EL (cell line): Measurements from ENCODE around the gene DOCK10.

Source experiments
- DNase-seq: peaks from one replicate; pipeline ENCODE4 v3.0.0-alpha.2; 2016

Gene DOCK10

DNA sequence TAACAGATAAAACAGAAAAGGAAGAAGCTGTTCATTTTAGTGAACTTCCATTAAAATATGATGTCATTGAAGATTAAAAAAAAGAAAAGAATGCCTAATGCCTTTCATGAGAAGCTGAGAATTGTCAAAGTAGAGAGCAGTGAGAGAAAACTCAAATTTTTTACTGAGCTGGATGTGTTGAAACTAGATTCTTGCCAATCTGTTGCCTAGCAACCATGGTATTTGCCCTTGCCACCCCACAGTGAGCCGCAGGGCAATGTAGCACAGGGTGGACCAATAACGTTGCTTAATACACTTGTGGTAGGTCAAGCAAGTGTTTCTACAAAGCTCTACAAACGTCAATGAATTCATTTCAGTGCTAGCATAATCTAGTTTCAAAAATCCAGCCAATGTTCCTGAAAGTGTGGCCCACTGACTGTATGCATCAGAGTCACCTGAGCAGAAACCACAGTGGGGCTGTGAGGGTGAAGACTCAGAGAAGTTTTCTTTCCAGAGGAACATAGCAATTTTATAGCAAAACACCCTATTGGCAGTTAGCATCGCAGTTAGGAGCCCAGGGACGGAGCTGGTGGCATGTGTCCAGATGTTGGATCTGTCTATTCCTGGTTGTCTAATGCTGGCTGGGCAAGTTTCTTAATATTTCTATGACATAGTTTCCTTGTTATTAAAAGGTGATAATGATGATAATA lies 132.2 kb downstream of the DOCK10 start:
- peak; percentile 76 for DNase-seq

GRCh38 chr2:224908818-224909217 lies 133.4 kb downstream of the DOCK10 start:
- DNase-seq, result no peak

DNA sequence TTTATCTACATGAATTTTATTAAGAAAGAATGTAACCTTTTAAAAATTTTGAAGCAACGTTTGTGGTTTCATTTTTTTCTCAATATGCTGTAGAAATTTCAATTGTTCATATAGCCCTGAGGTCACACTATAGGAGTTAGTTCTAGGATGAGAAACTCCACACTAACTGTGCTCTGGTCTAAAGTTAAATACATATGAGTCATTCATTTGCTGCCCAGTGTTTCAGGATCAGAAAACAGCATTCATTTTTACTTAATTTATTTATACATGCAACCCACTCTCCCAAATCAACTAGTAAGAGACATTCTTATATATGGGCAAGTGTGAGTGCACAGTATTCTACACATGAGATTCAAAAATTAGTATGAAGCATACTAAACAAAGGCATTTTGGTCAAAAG lies 137.9 kb downstream of the DOCK10 start:
- DNase-seq, result peak; percentile 43

DNA sequence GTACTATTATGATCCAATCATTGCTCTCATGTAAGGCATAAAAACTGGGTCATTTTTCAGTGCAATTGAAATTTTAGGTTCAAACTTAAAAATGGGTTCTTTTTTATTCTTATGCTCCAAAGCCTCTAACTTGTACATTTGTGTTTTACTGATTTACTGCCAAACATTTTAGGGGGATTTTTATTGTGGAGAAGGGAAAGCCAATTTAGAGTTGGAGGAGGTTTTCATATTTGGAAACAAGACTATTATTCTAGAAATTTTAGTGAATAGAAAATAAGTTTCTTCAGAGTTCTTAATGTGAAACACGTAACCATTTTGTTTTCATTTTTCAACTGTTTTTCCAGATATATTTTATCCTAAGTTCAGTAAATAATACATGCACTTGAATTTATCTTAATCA lies 138.6 kb downstream of the DOCK10 start:
- DNase-seq, result no peak

GRCh38 chr2:224901121-224901676 lies 141.1 kb downstream of the DOCK10 start:
- no peak for DNase-seq

DNA sequence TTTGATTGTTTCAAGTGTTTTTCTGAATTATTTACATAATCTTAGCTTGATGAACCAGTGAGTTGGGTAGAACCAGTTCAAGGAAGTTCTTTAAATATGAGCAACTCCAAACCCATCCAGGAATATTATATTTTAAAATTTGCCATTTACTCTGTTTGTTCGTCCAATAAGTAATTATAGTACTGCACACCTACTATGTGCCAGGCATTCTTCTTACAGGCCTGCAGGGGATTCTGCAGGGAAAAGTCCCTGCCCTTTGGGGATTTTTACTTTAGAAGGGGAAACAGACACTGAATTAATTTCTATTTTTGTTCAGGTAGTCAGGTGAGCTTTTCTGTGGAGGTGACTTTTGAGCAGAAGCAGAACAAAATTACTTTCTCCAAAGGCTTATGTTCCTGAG lies 146.9 kb downstream of the DOCK10 start:
- no peak for DNase-seq

GRCh38 chr2:224894356-224894755 lies 147.9 kb downstream of the DOCK10 start:
- no peak for DNase-seq

DNA sequence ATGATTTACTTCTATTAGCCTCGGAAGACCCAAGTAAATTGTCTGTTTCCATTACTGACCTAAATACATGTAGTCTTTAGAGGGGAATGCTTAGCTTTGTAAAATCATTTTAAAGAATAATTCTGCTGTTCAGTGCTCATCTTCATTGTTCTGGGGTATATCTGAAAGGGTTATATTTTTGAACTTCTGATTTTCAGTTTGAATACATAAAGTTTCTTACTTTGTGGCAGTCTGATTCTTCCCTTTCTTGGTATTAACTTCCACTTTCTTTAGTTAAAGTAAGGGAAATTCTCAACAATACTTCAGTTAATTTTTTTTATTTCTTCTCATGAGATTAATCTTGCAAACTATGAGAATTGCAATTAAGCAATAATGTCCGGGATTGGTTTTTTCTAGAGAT lies 148.4 kb downstream of the DOCK10 start:
- DNase-seq, result no peak

DNA sequence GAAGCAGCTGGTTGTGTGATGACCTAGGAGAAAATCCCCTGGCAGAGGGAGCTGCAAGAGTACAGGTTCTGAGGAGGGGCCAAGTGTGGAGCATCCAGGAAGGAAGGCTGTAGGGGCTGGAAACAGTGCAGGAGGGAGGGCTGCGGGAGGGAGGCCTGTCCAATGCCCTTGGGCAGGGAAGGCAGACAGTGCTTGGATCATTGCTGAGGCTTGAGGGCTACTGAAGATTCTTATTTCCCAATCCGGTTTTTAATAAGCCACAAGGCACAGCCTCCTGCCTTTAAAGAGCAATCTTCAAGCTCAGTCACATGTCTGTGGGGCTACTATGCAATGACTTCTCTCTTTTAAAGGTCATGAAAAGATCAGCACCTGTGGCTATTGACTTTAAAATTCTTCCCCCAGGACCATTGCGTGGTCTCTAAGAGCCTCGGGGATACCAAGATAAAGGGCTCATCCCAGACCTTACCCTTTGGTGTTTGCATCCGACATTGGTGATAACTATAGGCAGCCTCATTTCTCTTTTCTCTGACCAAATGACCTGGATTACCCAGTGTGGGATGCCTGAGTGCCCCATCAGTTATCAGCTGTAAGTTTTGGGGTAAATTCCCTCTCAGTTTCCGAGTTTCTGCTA lies 149.6 kb downstream of the DOCK10 start:
- DNase-seq, result no peak

- no peak for DNase-seq
Measured at GRCh38 chr2:224890372-224890771, 151.9 kb downstream of the DOCK10 start.

DNA sequence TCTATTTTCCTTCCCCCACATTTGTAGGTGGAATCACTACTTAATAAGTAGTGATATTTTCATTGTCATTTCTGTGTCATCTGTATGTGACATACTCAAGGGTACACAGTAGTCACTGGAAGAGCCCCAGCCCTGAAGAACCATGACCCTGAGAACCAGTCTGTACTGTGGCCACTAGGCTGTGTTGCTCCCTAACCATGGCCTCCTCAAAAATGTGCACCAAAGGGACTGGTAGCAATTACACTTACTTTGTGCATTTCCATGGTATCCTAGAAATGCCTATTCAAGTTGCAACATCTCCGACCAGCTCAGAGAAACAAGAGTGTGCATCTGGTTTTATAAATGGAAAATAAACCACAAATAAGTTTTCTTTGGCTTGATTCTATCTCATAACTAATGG lies 155.1 kb downstream of the DOCK10 start:
- DNase-seq, result peak; percentile 57

GRCh38 chr2:224885836-224886547 lies 156.3 kb downstream of the DOCK10 start:
- peak; percentile 82 for DNase-seq

DNA sequence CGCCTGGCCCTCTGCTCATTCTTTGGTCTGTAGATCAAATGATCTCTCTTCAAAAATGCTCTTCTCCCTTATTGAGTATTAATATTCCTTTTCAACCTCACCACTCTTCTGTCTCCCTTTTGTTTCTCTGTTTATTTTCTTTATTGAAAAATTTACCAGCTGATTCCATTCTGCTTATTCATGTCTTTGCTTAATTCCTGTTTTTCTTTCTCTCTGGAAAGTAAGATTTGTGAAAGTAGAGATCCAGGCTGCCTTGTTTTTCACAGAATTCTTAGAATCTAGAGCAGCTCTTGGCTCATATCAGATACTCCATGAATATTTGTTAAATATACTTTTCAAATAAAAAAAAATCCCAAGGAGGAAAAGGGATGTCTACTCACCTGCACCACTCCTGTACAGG lies 157.0 kb downstream of the DOCK10 start:
- DNase-seq, result peak; percentile 18

- DNase-seq, result peak; percentile 24
Measured at GRCh38 chr2:224884188-224884587, 158.1 kb downstream of the DOCK10 start.

DNA sequence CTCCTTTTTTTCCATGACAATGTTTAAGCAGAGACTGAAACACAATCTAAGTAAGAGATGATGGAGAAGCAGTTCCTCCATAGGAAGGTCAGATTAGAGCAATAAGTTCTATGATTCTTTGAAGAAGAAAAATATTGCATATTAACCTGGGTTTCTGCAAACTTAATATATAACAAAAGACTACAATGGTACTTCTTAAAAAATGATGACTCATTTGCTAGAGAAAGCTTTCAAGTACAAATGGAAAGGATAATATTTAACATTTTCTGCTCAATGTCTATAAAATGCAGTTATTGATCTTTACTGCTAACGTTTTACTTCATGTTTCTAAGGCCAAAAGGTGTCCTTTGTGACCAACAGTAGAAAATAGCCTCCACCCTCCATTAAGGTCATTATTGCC lies 158.6 kb downstream of the DOCK10 start:
- no peak for DNase-seq

DNA sequence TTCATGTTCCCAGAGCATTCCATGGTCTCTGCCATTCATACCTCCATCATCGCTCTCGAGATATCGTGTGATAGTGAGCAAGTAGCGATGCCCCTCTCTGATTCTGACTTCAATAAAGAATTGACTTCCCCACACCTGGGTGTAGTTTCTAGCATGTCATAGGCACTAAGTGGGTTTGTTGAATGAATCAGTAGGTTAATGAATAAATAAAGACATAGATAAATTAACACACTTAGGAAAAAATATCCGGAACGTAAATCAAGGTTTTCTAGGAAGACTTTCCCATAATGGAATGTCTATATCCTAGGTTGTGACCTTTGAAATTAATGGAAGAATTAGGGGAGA lies 159.1 kb downstream of the DOCK10 start:
- no peak for DNase-seq

GRCh38 chr2:224882291-224883171 lies 159.7 kb downstream of the DOCK10 start:
- peak; percentile 85 for DNase-seq

- no peak for DNase-seq
Measured at GRCh38 chr2:224881846-224882245, 160.4 kb downstream of the DOCK10 start.

GRCh38 chr2:224876522-224876921 lies 165.7 kb downstream of the DOCK10 start:
- DNase-seq, result no peak

- DNase-seq, result no peak
Measured at GRCh38 chr2:224875841-224876240, 166.4 kb downstream of the DOCK10 start.

DNA sequence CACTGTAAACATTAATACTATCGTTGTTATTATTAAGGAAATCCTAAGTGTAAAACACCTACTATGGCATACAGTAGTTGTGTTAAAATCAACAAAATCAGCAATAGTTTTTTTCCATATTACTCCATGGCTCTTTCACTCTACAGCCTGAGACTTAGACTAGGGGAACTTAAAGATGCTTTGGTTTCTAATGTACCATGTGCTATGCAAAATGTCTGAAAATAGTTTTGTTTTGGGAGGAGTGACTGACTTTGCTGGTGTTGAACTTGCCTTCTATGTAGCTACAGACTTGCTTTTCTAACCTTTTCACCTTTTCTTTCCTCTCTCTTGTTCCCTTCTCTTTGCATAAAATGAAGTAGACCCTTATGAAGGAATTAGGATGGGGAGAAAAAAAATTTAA lies 167.1 kb downstream of the DOCK10 start:
- DNase-seq, result no peak

- no peak for DNase-seq
Measured at GRCh38 chr2:224871813-224872212, 170.5 kb downstream of the DOCK10 start.

DNA sequence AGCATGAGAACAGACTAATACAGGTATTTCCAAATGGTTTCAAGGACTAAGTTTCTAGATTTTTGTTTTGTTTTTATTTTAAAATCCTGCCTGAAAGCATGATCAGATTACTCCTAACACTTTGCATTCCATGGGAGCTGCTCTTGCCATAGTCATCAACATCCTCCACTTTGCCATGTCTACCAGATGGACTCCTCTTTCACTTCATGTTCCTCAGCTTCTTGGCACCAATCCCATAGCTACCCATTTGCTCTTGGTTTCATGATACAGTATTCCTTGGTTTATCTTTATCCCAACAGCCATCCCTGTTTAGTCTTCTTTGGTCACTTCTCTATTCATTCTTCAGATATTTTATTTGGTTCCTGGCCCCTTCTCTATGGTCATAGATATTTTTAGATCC lies 171.9 kb downstream of the DOCK10 start:
- peak; percentile 62 for DNase-seq
